SU-DHL-6 (cell line): Measurements from ENCODE around the gene TENM4.

ENCODE experiments used
- H2AFZ ChIP-seq: fragments of 200-600 bp; sonication (generic); 2 replicates; pipeline ENCODE4 v1.6.1; 2014; ENCODE audit warnings: low read depth, mild to moderate bottlenecking, moderate library complexity, mixed read lengths, antibody characterized with exemption, low read length; ENCODE audit not compliant: severe bottlenecking
- H3F3A ChIP-seq: fragments of 200-600 bp; shearing (Covaris generic); 2 replicates; pipeline ENCODE4 v1.6.0; 2016; ENCODE audit warnings: antibody characterized with exemption, mild to moderate bottlenecking; ENCODE audit not compliant: insufficient read depth
- H3K27ac ChIP-seq: fragments of 200-600 bp; sonication (generic); 2 replicates; pipeline ENCODE4 v1.5.1; 2016; ENCODE audit warnings: low read depth, mild to moderate bottlenecking, low read length, moderate library complexity, mixed read lengths
- H3K27me3 ChIP-seq: fragments of 200-600 bp; sonication (generic), shearing (Covaris generic); 2 replicates; pipeline ENCODE4 v1.6.0; 2014; ENCODE audit warnings: mild to moderate bottlenecking, low read length
- H3K36me3 ChIP-seq: fragments of 200-600 bp; sonication (generic); 2 replicates; pipeline ENCODE4 v1.6.1; 2014; ENCODE audit warnings: mild to moderate bottlenecking, low read length, mixed read lengths
- H3K4me2 ChIP-seq: fragments of 300-600, 200-600 bp; shearing (Covaris generic), sonication (generic); 2 replicates; pipeline ENCODE4 v1.6.0; 2014; ENCODE audit warnings: low read length, low read depth, mild to moderate bottlenecking; ENCODE audit not compliant: poor library complexity, severe bottlenecking
- H3K4me3 ChIP-seq: fragments of 200-600 bp; sonication (generic); 2 replicates; pipeline ENCODE4 v1.5.1; 2014; ENCODE audit warnings: antibody characterized with exemption, low read length, mild to moderate bottlenecking, mixed read lengths; ENCODE audit not compliant: insufficient read depth, poor library complexity, severe bottlenecking
- H3K79me2 ChIP-seq: fragments of 200-600 bp; sonication (generic); 2 replicates; pipeline ENCODE4 v1.6.1; 2014; ENCODE audit warnings: mild to moderate bottlenecking, low read length, moderate library complexity; ENCODE audit not compliant: insufficient read depth
- H3K9ac ChIP-seq: fragments of 200-600 bp; sonication (generic); 2 replicates; pipeline ENCODE4 v1.7.0; 2014; ENCODE audit warnings: mild to moderate bottlenecking, low read length
- H3K9me2 ChIP-seq: fragments of 200-600 bp; sonication (generic); replicated peaks from 2 replicates; pipeline ENCODE4 v1.6.1; 2014; ENCODE audit warnings: low read length; ENCODE audit not compliant: insufficient read depth
- H3K9me3 ChIP-seq: fragments of 200-600 bp; sonication (generic); 2 replicates; pipeline ENCODE4 v1.6.1; 2014; ENCODE audit warnings: low read length, mixed read lengths; ENCODE audit not compliant: insufficient read depth
- H4K20me1 ChIP-seq: fragments of 200-600 bp; sonication (generic); 2 replicates; pipeline ENCODE4 v1.6.1; 2014; ENCODE audit warnings: low read depth, mild to moderate bottlenecking, antibody characterized with exemption, low read length, moderate library complexity, mixed read lengths
- EZH2phosphoT487 ChIP-seq: fragments of 200-600 bp; sonication (generic), shearing (Covaris generic); conservative IDR thresholded peaks from 2 replicates; pipeline ENCODE4 v1.6.1; 2018; ENCODE audit warnings: mild to moderate bottlenecking, antibody characterized with exemption, low read length, moderate library complexity, mixed read lengths
- TF ChIP-seq, protein P1 (sequence below): fragments of 200-600 bp; sonication (generic); IDR thresholded peaks from one replicate; pipeline ENCODE4 v1.5.1; 2017; ENCODE audit warnings: antibody characterized with exemption, mild to moderate bottlenecking, low read length, moderate library complexity; ENCODE audit not compliant: insufficient read depth, poor library complexity, severe bottlenecking

TENM4 gene

DNA sequence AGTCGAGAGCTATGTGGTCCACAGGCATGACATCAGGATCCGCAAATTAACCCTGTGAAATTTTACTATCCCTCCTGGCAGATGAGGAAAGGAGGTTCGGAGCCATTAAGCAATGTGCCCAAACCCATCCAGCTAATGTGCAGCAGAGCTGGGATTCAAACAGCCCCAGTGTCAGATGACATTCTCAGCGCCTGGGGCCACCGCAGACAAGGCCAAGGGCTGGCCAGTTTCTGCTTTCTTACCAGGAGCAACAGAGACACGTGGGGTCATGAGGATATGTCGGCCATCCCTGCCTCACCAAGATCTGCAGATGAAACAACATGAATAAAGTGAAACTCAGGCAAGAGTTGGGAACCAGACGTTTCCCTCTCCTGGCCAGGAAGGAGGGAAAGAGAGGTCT lies 110.2 kb downstream of the TENM4 start:
- no peak for TF ChIP-seq EZH2phosphoT487
- TF ChIP-seq, protein P1, sequence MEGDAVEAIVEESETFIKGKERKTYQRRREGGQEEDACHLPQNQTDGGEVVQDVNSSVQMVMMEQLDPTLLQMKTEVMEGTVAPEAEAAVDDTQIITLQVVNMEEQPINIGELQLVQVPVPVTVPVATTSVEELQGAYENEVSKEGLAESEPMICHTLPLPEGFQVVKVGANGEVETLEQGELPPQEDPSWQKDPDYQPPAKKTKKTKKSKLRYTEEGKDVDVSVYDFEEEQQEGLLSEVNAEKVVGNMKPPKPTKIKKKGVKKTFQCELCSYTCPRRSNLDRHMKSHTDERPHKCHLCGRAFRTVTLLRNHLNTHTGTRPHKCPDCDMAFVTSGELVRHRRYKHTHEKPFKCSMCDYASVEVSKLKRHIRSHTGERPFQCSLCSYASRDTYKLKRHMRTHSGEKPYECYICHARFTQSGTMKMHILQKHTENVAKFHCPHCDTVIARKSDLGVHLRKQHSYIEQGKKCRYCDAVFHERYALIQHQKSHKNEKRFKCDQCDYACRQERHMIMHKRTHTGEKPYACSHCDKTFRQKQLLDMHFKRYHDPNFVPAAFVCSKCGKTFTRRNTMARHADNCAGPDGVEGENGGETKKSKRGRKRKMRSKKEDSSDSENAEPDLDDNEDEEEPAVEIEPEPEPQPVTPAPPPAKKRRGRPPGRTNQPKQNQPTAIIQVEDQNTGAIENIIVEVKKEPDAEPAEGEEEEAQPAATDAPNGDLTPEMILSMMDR: no peak
- no peaks in the 10 kb centered on the region for H4K20me1 ChIP-seq

DNA sequence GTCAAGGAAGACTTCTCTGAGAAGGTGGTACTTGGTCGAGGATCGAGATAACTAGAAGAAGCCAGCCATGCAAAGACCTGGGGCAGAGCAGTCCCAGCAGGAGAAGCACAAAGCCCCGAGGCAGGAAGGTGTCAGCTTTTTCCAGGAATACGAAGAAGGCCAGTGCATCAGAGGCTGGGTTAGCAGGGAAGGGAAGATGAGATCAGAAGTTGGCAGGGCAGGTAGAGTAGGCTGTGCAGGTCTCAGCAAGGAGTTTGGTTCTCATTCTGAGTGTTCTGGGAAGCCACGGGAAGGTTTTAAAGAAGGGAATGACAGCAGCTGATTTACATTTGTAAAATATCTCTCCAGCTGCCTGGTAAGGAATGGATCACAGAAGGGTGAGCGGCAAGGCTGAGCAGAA lies 111.3 kb downstream of the TENM4 start:
- H3K27me3 ChIP-seq: no peaks in the 10 kb centered on the region
- no peak overlapping the region for H3K27ac ChIP-seq
- H3K9me3 ChIP-seq: no peaks in the 10 kb centered on the region
- H3K36me3 ChIP-seq: no peaks in the 10 kb centered on the region
- no peak overlapping the region for H3K4me2 ChIP-seq
- H4K20me1 ChIP-seq: no peaks in the 10 kb centered on the region
- TF ChIP-seq, protein P1: no peak
- H3F3A ChIP-seq: no peaks in the 10 kb centered on the region
- H3K9ac ChIP-seq: no peak overlapping the region
- no peaks in the 10 kb centered on the region for H3K9me2 ChIP-seq
- no peak overlapping the region for H2AFZ ChIP-seq
- no peaks in the 10 kb centered on the region for H3K79me2 ChIP-seq
- no peak overlapping the region for H3K4me3 ChIP-seq

More for the DNA sequence above, 110.2 kb downstream of the TENM4 start:
- Histone ChIP-seq H3K4me3 (no peak overlapping the region), H3K79me2 (no peaks in the 10 kb centered on the region), H3K9ac (no peak overlapping the region), H3K36me3 (no peaks in the 10 kb centered on the region), H3K9me3 (no peaks in the 10 kb centered on the region), H3F3A (no peaks in the 10 kb centered on the region), H2AFZ (no peak overlapping the region), H3K9me2 (no peaks in the 10 kb centered on the region), H3K4me2 (no peak overlapping the region), H3K27ac (no peak overlapping the region), H3K27me3 (no peaks in the 10 kb centered on the region)

DNA sequence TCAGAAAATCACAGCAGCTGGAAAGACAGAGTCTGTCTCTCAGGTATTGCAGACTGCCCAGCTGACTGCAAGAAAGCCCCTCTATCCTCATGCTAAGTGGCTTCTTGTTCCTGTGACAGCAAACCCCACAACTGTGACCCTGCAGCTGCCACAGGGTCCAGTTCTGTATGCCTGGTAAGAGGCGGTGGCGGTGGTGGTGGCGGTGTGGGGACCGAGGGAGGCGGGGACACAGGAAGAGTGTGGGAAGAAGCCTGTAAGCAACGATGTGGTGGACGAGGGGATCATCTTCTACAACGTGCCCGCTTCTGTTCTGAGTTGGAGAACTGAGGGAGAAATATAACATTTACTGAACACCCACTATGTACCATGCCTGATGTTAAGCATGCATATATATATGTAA lies 112.4 kb downstream of the TENM4 start:
- no peaks in the 10 kb centered on the region for H4K20me1 ChIP-seq
- no peaks in the 10 kb centered on the region for H3K36me3 ChIP-seq
- no peaks in the 10 kb centered on the region for H3K79me2 ChIP-seq
- H3K9ac ChIP-seq: no peak overlapping the region
- H3K9me2 ChIP-seq: no peaks in the 10 kb centered on the region
- no peak overlapping the region for H3K4me2 ChIP-seq
- H2AFZ ChIP-seq: no peak overlapping the region
- no peak overlapping the region for H3K4me3 ChIP-seq
- TF ChIP-seq, protein P1: no peak
- H3K27ac ChIP-seq: no peak overlapping the region
- H3K9me3 ChIP-seq: no peaks in the 10 kb centered on the region
- H3F3A ChIP-seq: no peaks in the 10 kb centered on the region
- no peaks in the 10 kb centered on the region for H3K27me3 ChIP-seq

DNA sequence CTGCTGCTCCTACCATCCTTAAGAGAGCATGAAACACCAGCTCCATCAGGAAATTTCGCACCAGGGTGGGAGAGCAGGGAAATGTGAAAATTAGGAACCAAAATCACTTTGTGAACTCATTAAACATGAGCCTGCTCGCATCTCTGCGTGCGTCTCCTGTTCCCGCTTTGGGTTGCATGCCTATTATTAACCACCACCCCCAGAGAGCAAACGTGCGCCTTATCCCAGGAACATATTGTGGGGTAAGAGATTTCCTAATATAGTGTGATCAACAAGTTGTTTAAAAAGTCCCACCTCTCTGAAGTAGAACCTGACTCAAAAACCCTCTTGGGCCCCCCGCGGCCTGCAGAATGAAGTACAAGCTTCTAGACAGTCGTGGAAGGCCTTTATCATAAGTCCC lies 115.0 kb downstream of the TENM4 start:
- Histone ChIP-seq H3K4me2 (no peak overlapping the region), H3K36me3 (no peaks in the 10 kb centered on the region), H3K27me3 (no peaks in the 10 kb centered on the region), H4K20me1 (no peaks in the 10 kb centered on the region), H3K79me2 (no peaks in the 10 kb centered on the region), H3F3A (no peaks in the 10 kb centered on the region), H3K9me3 (no peaks in the 10 kb centered on the region), H3K9me2 (no peaks in the 10 kb centered on the region), H2AFZ (no peak overlapping the region), H3K27ac (no peak overlapping the region), H3K4me3 (no peak overlapping the region), H3K9ac (no peak overlapping the region)
- TF ChIP-seq, protein P1: no peak
- no peak for TF ChIP-seq EZH2phosphoT487
